Right lobe of liver (tissue), 6 donors: ENCODE data around the gene TRABD2B. TPM values are rescaled to one million over a fixed set of nuclear protein-coding genes. Genes with fewer than 3 reads are reported as not detected.

Experiments
- ATAC-seq, 4 donors: fragments of 200-7000 bp; cut with Tn5 transposase; one replicate each; pipeline ENCODE4 v1.9.1; 2020; ENCODE audit warnings: mild to moderate bottlenecking in 4 of 4, moderate library complexity in 4 of 4
- DNase-seq, 3 donors: peaks; one replicate each; pipeline ENCODE4 v3.0.0-alpha.2; 2020
- H3K27ac ChIP-seq, 3 donors: fragments of 200-600 bp; one replicate each; pipeline ENCODE4 v1.8.0; 2022
- H3K27me3 ChIP-seq, 2 donors: fragments of 200-600 bp; one replicate each; pipeline ENCODE4 v1.8.0; 2022
- H3K36me3 ChIP-seq, 4 donors: fragments of 200-600 bp; sonication (generic) in 1 of 4; one replicate each; pipeline versions ENCODE4 v1.5.1 to v1.8.0; 2017 to 2022; ENCODE audit warnings: control low read depth in 1 of 4
- H3K4me1 ChIP-seq, 4 donors: fragments of 200-600 bp; sonication (generic) in 1 of 4; one replicate each; pipeline versions ENCODE4 v1.5.1 to v1.8.0; 2017 to 2022; ENCODE audit warnings: control low read depth in 1 of 4
- H3K4me3 ChIP-seq, 3 donors: fragments of 200-600 bp; one replicate each; pipeline ENCODE4 v1.8.0; 2022
- H3K9me3 ChIP-seq, 4 donors: fragments of 200-600 bp; sonication (generic) in 1 of 4; one replicate each; pipeline versions ENCODE4 v1.5.1 to v1.8.0; 2017 to 2022; ENCODE audit warnings: control low read depth in 1 of 4
- POLR2A ChIP-seq: fragments of 450-650 bp; IDR thresholded peaks from one replicate; pipeline ENCODE4 v1.6.1; 2017; ENCODE audit warnings: antibody characterized with exemption, mild to moderate bottlenecking
- WGBS: methylation state at CpG from one replicate; pipeline ENCODE4 v1.1.6; 2018; ENCODE audit warnings: low coverage, low lambda C conversion rate; ENCODE audit not compliant: insufficient coverage; ENCODE audit errors: missing lambda C conversion rate; 5-methylcytosine and 5-hydroxymethylcytosine counted together
- intact Hi-C, 2 donors: fragments of 100-400 bp; cut with DNase I; formaldehyde crosslinking; loops; one replicate each; pipeline versions ENCODE4 v1.11.2 to v1.14.1; 2022
- total RNA-seq, 6 experiments: library from RNA; depleted of rRNA in 2 of 6; stranded (reverse); fragments of >200 nt in 2 of 6; fragmentation: NEBNext Ultra II Directional in 3 of 6; extraction: Animal tissue kit (Norgen Biotek cat#: 25700) in 3 of 6; gene quantifications; one replicate each; pipeline versions ENCODE4 v1.1.0 to v1.2.4, GENCODE V29; 2016 to 2023
- TF ChIP-seq, protein P1 (sequence below), 4 donors: fragments of 200-600 bp in 3 of 4; fragments of 450-650 bp in 1 of 4; IDR thresholded peaks; one replicate each; pipeline versions ENCODE4 v1.5.1 to v1.8.0; 2016 to 2022; ENCODE audit warnings: antibody characterized with exemption in 4 of 4, mild to moderate bottlenecking in 2 of 4
- donor health status: DM: no; HTN: yes; CAD: no.
- donor health status: DM: no; HTN: no; CAD: no.
- donor health status: DM: no; HTN: no; CAD: no.
- donor health status: DM: no; HTN: yes; CAD: no.
- donor health status: DM: no; HTN: yes; CAD: no.

Gene TRABD2B
- total RNA-seq, 6 experiments from 2014 or later = 0.55 to 9.5 (median 1.8) TPM

DNA sequence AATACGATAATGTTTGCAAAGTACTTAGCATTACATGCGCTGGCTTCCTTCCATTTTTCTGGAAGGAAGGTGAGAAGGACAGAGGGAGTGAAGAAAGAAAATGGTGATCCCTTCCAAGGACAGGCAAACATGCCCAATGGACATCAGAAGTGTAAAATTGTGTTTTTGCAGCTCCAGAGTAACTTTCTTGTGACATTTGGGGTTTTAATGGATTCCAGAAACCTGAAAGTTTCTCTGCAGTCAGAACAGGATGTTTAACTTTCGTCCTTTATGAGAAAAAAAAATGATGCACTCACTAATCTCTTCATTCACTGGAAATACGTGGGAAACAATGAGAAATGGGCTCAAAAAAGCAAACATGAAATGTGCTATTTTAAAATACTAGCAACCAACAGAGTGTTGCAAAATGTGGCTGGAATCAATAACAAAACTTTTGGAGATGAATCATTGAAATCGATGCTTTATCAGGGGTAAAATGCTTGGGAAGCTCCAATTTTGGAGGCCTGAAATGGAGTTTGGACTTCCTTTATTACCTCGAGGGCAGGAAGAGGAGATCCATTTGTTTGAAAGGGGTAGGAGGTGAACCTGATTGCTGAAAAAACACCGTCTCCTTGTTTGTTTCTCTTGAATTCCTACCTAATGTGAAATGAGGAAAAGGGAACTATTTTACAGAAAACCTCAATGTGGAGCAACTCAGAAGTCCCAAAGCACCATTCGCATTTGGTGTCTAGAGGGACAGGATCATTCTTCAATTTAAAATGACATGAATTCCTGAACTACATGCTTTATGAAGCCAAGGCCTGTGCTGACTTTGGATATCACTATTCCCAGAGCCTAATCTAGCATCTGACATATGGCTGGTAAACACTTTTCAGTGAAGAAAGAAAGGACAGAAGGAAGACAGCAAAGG lies 129.5 kb downstream of the TRABD2B start:
- peak in 1 of 4 donors; percentile 56 for ATAC-seq

DNA sequence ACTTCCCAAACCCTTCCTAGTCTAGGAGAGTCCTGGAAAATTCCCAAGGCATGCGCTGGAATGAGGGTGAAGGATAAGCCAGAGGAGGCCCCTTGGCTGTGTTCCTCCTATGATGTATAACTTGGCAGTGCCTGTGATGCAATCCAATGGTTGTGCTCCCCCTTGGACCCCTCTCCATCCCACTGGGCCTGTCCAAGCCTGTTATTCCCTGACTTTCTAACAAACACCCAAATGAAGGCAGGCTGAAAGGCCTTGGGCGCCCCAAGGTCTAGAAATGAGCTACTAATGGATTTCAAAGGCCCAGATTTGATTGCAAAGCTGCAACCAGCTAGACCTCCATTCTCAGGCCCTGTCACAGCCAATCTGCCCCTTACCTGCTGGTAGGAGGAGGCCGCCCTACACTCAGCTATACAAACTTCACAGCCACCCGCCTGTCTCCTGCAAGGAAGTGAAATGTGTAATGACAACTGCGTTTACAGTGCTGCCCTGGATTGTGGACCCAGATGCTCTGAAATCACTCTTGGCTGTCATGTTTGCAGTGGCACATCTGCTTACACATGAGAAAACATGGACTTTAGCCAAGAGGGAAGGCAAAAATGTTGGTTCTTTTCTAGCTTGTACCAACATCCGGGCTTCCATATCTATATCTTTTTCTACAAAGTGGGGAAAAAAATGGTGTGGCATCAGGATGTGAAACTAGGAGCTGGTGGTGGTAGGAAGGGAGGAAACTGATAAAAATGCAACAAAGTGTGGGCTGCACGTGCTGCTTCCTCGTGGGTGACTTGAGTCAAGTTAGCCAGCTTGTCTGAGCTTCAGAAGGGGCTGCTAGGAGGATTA lies 130.4 kb downstream of the TRABD2B start:
- Histone ChIP-seq H3K27ac (no peak overlapping the region), H3K4me3 (no peak overlapping the region), H3K4me1 (peaks cover 0 to 20% (median 4%) of the 10 kb centered on the region in 4 donors), H3K36me3 (no peaks in the 10 kb centered on the region), H3K27me3 (no peaks in the 10 kb centered on the region), H3K9me3 (no peaks in the 10 kb centered on the region)
- DNase-seq (no peak), ATAC-seq (peak; percentile 50 to 83 (median 76))
- WGBS = 50% methylated on average over 7 of the region's 8 CpGs
- no peak for TF ChIP-seq POLR2A
- TF ChIP-seq, protein P1, sequence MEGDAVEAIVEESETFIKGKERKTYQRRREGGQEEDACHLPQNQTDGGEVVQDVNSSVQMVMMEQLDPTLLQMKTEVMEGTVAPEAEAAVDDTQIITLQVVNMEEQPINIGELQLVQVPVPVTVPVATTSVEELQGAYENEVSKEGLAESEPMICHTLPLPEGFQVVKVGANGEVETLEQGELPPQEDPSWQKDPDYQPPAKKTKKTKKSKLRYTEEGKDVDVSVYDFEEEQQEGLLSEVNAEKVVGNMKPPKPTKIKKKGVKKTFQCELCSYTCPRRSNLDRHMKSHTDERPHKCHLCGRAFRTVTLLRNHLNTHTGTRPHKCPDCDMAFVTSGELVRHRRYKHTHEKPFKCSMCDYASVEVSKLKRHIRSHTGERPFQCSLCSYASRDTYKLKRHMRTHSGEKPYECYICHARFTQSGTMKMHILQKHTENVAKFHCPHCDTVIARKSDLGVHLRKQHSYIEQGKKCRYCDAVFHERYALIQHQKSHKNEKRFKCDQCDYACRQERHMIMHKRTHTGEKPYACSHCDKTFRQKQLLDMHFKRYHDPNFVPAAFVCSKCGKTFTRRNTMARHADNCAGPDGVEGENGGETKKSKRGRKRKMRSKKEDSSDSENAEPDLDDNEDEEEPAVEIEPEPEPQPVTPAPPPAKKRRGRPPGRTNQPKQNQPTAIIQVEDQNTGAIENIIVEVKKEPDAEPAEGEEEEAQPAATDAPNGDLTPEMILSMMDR (IDR thresholded peaks at IDR 0.05) = no peak
- intact Hi-C loops = no loop called here

More for the DNA sequence above, 129.5 kb downstream of the TRABD2B start:
- H3K36me3 ChIP-seq = no peaks in the 10 kb centered on the region
- intact Hi-C loops = no loop called here
- no peaks in the 10 kb centered on the region for H3K27me3 ChIP-seq
- WGBS = 46% methylated on average over 8 of the region's 8 CpGs
- no peaks in the 10 kb centered on the region for H3K9me3 ChIP-seq
- TF ChIP-seq, protein P1 (IDR thresholded peaks at IDR 0.05) = no peak
- no peak for TF ChIP-seq POLR2A
- DNase-seq = no peak
- no peak overlapping the region for H3K4me3 ChIP-seq
- no peak overlapping the region for H3K27ac ChIP-seq
- H3K4me1 ChIP-seq = peaks cover 0 to 20% (median 4%) of the 10 kb centered on the region in 4 donors

DNA sequence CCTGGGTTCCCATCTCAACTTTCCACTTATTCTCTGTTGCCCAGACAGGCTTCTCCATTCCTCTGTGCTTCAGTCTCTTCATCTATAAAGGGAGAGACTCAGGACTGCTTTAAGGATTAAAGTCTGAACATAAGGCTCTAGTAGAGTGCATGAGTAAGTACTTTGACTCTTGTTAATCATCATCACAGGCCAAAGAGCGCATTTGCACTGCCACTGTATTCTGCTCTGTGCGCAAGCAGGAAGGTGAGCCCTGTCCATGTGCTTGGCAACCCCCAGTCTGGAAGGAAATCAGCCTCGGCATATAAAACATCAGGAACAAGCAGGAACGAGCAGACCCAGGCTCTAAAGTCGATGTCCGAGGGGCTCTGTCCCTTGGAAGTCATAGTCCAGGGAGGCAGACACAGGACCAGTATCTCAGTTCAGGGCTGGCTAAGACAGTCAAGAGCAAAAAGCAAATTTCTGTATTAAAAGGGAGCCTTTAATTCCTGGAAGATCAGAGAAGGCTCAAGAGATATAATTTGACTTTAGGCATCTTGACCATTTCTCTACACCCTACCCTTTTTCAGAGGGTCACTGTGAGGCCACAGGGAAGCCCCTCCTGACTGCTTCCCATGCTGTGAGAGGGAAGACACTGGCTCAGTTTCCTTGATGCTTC lies 131.2 kb downstream of the TRABD2B start:
- ATAC-seq (peak in 3 of 4 donors; percentile 44 to 71 (median 54)), DNase-seq (no peak)
- H3K4me3 ChIP-seq = no peak overlapping the region
- peaks cover 0 to 20% (median 4%) of the 10 kb centered on the region in 4 donors for H3K4me1 ChIP-seq
- H3K27ac ChIP-seq = no peak overlapping the region
- H3K36me3 ChIP-seq = no peaks in the 10 kb centered on the region
- TF ChIP-seq POLR2A = no peak
- TF ChIP-seq, protein P1 (IDR thresholded peaks at IDR 0.05) = no peak
- WGBS = 67% methylated on average over 2 of the region's 6 CpGs
- no peaks in the 10 kb centered on the region for H3K27me3 ChIP-seq
- no peaks in the 10 kb centered on the region for H3K9me3 ChIP-seq
- intact Hi-C loops = no loop called here

DNA sequence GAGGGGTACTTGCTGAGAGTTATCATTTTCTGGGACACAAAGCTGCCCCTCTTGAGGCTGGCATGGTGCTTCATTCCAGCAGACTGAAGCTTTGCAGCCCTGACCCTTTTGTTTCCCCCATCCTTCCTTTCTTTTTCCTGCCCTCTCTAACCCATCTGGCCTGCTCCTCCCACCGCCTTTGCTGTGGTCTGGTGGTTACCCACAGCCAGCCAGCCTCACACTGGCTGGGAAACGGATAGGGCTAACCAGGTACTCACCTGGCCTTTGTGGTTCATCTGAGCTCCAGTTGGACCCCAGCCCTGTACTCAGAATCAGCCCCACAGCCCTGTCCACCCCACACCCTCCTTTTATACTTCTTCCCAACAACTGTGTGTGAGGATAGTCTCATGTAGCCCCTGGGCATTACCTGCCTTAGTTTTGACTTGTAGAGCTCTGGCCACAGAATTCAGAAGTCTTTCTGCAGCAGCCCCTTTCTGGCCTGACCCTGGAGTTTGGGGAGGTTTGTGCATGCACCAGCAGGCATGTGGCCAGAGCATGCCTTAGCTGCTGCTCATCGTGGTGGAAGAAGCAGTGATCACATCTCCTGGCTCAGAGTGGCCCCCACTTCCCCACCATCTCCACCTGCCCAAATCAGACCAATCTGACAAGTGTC lies 138.0 kb downstream of the TRABD2B start:
- WGBS = 47% methylated on average over 2 of the region's 3 CpGs
- no peaks in the 10 kb centered on the region for H3K27me3 ChIP-seq
- no peak overlapping the region for H3K4me3 ChIP-seq
- intact Hi-C loops = no loop called here
- peak in 1 of 3 donors; percentile 25 for DNase-seq
- TF ChIP-seq, protein P1 (IDR thresholded peaks at IDR 0.05) = no peak
- no peak for TF ChIP-seq POLR2A
- H3K9me3 ChIP-seq = no peaks in the 10 kb centered on the region
- H3K4me1 ChIP-seq = peaks cover 0 to 6% (median 0%) of the 10 kb centered on the region in 4 donors
- no peak overlapping the region for H3K27ac ChIP-seq
- no peaks in the 10 kb centered on the region for H3K36me3 ChIP-seq
- ATAC-seq = no peak
